GM19043 (cell line): ENCODE data around the gene ACD.
A peak's percentile ranks its signal among the peaks of the same experiment; 100 is the strongest.

ENCODE experiments used
- ATAC-seq: cut with Tn5 transposase; IDR thresholded peaks from one replicate; pipeline ENCODE4 v1.9.1; 2021; ENCODE audit warnings: low read depth; ENCODE audit not compliant: unreplicated experiment

Gene ACD

GRCh38 chr16:67676516-67676915 lies 16.5 kb upstream of the ACD start:
- ATAC-seq, result no peak

GRCh38 chr16:67675999-67676398 lies 15.9 kb upstream of the ACD start:
- ATAC-seq, result no peak

- no peak for ATAC-seq
Measured at GRCh38 chr16:67675579-67675935, 15.5 kb upstream of the ACD start.

- no peak for ATAC-seq
Measured at GRCh38 chr16:67674851-67675578, 15.0 kb upstream of the ACD start.

GRCh38 chr16:67673712-67674580 lies 13.9 kb upstream of the ACD start:
- ATAC-seq, result no peak

- ATAC-seq, result no peak
Measured at GRCh38 chr16:67672739-67673662, 12.9 kb upstream of the ACD start.

GRCh38 chr16:67672306-67672705 lies 12.2 kb upstream of the ACD start:
- ATAC-seq, result no peak

- no peak for ATAC-seq
Measured at GRCh38 chr16:67669499-67670101, 9.5 kb upstream of the ACD start.

GRCh38 chr16:67668495-67669157 lies 8.6 kb upstream of the ACD start:
- ATAC-seq, result no peak

GRCh38 chr16:67667817-67668494 lies 7.9 kb upstream of the ACD start:
- ATAC-seq, result peak; percentile 75

- no peak for ATAC-seq
Measured at GRCh38 chr16:67667453-67667816, 7.4 kb upstream of the ACD start.

- no peak for ATAC-seq
Measured at GRCh38 chr16:67666559-67667452, 6.7 kb upstream of the ACD start, which contains the start of the genes C16orf86 and ENKD1. C16orf86 (plus strand) TSS chr16:67666814; CDS start chr16:67666971, 157 bp downstream. ENKD1 (minus strand) TSS chr16:67666750; CDS start chr16:67666442, 308 bp downstream.

- ATAC-seq, result no peak
Measured at GRCh38 chr16:67666032-67666551, 6.0 kb upstream of the ACD start.

- no peak for ATAC-seq
Measured at GRCh38 chr16:67665598-67665997, 5.5 kb upstream of the ACD start.

GRCh38 chr16:67664871-67665270 lies 4.8 kb upstream of the ACD start:
- no peak for ATAC-seq

GRCh38 chr16:67664258-67664657 lies 4.2 kb upstream of the ACD start:
- ATAC-seq, result no peak

- no peak for ATAC-seq
Measured at GRCh38 chr16:67663877-67664222, 3.8 kb upstream of the ACD start.
